GM18858 (cell line): Measurements from ENCODE around the gene AMD1.
"Not testable (repeated sequence)": the region's sequence is repeated elsewhere in the genome, so short reads cannot be mapped to it uniquely, and the experiment has no call there.

ENCODE experiments used
- ATAC-seq: cut with Tn5 transposase; IDR thresholded peaks from one replicate; pipeline ENCODE4 v1.9.1; 2021; ENCODE audit not compliant: unreplicated experiment

AMD1 gene

DNA sequence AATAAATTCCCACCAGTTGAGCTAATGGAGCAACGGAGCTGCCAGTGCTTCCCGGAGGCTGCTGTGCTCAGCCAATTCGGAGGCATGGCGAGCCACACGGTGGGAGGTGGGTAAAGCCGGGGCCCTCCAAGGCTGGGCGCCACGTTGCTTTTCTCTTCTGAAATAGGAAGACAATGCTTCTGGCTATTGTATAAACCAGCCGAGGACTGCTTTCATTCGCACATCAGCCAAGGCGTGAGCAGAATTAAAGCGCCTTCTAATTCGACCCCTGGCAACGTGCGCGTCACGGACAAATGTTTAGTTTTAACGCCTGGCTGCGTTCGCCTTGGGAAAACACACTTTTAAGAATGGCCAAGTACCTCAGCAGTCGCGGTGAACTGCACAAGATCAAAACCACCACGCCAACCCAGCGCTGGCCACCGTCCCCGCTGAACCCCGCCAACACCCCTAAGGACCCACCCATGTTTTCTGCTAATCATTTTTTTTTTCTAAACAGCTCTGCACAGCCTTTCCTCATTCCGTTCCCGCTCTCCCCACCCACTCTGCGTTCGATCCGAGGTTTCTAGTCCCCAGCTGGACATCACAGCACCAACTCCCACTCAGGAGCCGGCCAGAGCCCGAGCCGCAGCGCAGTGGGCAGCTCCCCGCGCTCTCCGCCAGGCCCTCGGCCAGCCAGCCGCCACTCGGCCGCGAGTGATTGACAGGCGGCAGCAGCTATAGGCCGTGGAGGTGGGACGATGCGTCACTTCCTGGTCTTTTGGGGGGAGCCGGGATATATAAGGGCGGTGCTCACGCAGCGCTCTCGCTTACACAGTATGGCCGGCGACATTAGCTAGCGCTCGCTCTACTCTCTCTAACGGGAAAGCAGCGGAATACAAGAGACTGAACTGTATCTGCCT, at the start of gene AMD1:
Gene AMD1, plus strand, starts transcription at position 805 of the 899 bp plus-strand sequence. CDS start 321 bp downstream, outside the sequence.
- peak; percentile 61 for ATAC-seq

DNA sequence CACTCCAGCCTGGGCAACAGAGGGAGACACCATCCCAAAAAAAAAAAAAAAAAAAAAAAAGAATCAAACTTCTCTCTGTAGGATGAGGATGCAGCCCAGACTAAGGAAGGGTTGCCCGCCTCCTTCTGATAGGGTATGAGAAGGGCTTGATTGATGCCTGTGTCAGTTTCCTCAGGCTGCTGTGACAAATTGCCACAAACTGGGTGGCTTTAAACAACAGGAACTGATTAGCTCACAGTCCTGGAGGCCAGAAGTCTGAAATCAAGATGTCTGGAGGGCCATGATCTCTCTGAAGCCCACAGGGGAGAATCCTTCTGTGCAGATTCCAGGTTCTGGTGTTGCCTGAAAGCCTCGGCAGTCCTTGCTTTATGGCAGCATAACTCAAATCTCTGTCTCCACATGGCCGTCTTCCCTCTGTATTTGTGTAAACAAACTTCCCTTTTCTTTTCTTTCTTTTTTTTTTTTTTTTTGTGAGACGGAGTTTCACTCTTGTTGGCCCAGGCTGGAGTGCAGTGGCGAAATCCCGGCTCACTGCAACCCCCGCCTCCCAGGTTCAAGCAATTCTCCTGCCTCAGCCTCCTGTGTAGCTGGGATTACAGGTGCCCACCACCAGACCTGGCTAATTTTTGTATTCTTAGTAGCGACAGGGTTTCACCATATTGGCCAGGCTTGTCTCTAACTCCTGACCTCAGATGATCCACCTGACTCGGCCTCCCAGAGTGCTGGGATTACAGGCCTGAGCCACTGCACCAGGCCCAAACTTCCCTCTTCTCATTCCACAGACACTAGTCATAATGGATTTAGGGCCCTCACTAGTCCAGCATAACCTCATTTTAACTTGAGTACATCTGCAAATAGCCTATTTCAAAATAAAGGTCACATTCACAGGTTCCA, 48.1 kb upstream of the AMD1 start:
- no peak for ATAC-seq

DNA sequence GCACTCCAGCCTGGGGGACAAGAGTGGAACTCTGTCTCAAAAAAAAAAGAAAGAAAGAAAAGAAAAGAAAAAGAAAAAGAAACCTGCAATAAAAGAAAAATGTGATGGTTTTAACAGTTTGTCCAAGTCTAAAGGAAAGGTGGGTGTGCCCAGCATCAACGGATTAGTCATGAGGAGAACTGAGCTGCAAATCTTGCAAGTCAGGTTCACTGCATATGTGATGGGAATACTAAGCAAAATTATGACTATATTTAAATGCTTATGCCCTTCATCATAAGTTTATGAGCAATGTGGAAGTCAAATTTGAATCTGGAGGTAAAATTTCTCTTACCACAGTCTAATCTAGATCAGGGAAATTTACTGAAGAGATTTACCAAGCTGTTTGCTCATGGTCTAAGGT, 46.2 kb upstream of the AMD1 start:
- ATAC-seq: no peak

DNA sequence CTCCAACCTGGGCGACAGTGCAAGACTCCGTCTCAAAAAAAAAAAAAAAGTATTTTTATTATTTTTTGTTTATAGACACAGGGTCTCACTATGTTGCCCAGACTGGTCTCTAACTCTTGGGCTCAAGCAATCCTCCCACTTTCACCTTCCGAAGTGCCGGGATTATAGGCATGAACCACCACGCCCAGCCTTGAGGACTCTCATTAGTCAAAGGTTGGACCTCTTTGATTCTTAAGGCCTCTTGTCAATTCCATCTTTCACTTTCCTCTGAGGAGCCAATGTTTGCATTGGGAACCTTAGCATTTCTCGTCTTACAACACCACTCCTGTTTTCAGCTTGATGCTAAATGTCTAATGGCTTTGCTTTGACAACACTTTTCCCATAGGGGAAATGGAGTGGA, 43.2 kb upstream of the AMD1 start:
- ATAC-seq: no peak

DNA sequence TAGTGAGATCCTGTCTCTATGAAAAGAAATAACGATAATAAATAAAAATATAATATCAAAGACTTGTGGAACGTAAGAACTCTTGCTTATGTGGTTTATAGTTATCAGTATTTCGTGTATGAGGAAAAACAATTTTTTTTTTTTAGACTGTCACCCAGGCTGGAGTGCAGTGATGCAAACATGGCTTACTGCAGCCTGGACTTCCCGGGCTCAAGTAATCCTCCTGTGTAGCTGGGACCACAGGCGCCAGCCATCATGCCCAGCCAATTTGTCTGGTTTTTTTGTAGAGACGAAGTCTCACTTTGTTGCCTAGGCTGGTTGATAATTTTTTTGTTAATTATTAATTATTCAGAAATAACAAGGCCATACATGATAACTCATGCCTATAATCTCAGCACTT, 40.8 kb upstream of the AMD1 start:
- ATAC-seq: no peak

DNA sequence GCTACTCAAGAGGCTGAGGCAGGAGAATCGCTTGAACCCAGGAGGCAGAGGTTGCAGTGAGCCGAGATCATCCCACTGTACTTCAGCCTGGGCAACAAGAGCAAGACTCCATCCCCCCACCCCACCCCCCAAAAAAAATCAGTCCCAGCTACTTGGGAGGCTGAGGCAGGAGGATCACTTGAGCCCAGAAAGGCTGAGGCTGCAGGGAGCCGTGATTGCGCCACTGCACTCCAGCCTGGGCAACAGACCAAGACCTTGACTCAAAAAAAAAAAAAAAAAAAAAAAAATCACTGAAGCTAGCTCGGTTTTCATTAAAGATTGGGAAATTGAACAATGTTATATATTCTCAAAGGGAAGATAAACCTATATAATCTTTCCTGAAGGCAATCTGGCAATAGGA, 38.8 kb upstream of the AMD1 start:
- not testable (repeated sequence) for ATAC-seq

DNA sequence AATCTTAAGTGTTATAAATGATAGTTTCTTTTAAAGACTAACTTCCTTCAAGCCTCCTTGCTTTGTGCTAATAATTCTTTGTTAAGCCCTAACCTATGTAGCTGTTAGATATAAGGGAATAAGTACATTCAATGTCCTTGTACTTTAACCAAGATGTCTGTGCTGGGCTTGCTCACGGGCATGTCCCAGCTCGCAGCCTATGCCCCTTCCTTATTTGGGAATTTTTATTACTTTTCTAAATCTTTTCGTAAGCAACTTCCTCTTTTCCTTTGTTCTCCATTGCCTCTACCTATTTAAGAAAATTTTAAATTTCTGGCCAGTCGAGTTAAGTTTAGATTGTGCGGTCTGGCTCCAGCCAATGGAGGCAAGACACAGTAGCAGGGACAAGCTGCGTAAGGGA, 33.3 kb upstream of the AMD1 start:
- ATAC-seq: no peak

DNA sequence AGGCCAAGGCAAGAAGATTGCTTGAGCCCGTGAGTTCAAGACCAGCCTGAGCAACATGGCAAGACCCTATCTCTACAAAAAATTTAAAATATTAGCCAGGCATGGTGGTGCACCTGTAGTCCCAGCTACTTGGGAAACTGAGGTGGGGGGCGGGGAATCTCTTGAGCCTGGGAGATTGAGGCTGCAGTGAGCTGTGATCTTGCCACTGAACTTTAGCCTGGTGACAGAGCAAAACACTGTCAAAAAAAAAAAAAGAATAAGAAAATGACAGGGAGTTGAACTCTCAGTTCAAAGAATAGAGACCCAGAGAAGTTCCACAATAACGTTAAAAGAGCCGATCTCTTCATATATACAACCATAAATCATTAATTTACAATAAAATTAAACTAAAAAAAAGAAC, 24.8 kb upstream of the AMD1 start:
- no peak for ATAC-seq

DNA sequence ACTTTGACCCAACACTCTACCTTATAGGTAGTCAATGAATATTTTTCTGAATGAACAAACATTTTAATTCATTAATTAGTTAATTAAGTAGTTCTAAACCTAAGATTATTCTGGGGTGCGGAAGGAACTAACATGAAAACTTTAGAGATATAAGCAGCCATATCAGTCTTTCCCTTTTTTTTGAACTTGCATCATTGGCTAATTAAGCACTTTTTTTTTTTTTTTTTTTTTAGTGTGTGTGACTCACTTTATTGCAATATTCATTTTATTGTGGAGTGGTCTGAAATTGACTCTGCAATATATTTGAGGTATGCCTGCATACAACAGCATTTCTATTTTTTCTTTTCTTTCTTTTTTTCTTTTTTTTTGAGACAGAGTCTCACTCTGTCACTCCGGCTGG, 21.8 kb upstream of the AMD1 start:
- ATAC-seq: no peak

DNA sequence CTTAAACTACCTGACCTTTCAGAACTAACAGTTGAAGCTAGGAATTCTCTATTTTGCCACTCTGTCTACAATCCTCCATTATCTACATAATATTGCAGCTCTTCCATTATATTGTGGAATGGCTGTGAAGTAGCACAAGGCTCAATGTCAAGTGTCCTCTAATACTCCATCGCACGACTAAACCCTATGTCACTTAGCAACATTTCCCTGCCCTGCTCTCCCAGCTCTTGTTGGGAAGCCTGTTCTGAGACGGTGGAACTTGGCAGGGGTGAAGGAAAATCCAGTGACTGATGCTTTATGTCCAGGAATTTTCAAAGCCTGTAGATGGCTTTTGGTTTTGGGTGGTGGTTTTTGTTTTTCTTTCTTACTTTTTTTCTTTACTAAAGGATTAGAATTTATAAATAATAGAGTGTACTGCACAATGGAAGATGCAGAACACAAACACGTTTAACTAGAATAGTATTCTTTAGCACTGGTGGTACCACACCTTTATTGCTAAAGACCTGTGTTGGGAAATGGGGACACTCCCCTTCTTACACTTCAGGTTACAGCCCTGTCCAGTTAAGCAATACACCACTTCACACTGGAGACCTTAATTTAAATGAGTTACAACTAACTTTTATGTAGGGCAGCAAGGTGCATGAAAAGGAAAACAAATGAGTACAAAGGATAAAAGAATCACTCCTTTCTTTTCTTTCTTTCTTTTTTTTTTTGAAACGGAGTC, 20.7 kb upstream of the AMD1 start:
- ATAC-seq: no peak

DNA sequence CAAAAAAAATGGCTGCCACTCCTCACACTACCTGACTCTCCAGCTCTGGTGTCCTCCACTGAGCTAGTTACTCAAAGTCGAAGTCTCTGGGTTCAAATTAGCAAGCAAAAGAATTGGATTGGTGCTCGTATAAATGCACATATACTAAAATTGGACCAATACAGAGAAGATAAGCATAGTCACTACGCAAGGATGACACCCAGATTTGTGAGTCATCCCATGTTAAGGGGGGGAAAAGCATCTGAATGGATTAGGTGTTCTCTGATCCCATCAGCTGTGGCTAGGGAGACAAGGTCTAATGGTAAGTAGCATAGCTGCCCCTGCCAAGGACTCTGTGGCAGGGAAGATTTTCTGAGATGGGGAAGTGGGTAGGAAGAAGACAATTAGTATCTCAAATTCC, 18.3 kb upstream of the AMD1 start:
- no peak for ATAC-seq

DNA sequence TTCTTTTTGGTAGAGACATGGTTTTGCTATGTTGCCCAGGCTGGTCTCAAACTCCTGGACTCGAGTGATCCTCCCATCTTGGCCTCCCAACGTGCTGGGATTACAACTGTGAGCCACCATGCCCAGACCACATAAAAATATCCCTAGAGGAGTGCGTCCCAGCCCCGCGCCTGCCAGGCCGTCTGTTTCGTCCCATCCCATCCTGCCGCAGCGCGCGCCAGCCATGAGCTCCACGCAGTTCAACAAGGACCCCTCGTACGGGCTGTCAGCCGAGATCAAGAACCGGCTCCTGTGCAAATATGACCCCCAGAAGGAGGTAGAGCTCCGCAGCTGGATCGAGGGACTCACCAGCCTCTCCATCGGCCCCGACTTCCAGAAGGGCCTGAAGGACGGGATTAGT, 16.6 kb upstream of the AMD1 start:
- ATAC-seq: no peak

DNA sequence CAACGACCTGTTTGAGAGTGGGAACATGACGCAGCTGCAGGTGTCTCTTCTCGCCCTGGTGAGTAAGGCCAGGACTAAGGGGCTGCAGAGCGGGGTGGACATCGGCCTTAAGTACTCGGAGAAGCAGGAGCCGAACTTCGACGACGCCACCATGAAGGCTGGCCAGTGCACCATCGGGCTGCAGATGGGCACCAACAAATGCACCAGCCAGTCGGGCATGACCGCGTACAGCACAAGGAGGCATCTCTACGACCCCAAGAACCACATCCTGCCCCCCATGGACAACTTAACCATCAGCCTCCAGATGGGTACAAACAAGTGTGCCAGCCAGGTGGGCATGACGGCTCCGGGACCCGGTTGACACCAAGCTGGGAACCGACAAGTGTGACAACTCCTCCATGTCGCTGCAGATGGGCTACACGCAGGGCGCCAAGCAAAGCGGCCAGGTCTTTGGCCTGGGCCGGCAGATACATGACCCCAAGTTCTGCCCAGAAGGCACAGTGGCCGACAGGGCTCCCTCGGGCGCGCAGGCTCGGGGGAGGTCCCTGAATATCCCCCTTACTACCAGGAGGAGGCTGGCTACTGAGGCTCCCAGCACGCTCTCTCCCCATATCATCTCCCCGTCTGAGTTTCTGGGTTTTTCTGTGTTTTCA, 15.9 kb upstream of the AMD1 start:
- no peak for ATAC-seq

DNA sequence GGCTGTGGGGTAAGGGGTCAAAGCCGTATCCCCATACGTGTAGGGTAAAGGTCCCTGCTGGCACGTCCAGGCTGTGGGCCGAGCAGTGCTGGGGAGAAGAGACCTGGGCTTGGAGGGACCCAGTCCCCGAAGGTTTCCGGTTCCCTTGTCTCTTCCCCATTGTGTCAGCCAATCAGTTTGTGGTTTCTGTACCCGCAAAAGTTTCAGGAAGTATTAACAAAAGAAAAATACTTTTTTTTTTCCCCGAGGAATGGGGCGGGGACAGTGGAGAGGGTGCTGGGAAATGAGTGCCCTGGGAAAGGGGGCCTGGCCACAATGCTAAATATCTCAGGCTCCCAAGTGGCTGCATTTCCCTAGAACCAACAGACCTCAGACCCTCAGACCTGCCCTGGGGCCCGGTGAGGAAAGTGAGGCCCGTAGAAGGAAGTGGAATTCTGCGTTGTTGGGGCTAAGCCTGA, 15.2 kb upstream of the AMD1 start:
- ATAC-seq: no peak

DNA sequence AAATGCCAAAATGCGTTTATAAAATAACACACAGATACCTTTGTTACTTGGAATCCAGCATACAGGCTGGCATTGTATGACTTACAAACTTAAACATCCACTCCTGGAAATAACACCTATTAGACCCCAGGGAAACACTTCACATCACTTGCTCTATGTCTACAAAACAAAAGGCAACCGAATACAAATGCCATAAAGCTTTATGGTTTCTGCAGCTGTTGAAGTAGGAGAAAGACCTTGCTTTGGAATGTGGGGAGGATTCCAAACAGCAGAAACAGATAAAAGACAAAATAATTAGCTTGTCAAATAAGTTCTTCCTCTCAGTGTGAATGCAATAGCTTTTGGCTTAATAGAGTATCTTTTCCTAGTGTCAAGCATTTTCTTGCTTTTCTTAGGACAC, 9.8 kb upstream of the AMD1 start:
- no peak for ATAC-seq

DNA sequence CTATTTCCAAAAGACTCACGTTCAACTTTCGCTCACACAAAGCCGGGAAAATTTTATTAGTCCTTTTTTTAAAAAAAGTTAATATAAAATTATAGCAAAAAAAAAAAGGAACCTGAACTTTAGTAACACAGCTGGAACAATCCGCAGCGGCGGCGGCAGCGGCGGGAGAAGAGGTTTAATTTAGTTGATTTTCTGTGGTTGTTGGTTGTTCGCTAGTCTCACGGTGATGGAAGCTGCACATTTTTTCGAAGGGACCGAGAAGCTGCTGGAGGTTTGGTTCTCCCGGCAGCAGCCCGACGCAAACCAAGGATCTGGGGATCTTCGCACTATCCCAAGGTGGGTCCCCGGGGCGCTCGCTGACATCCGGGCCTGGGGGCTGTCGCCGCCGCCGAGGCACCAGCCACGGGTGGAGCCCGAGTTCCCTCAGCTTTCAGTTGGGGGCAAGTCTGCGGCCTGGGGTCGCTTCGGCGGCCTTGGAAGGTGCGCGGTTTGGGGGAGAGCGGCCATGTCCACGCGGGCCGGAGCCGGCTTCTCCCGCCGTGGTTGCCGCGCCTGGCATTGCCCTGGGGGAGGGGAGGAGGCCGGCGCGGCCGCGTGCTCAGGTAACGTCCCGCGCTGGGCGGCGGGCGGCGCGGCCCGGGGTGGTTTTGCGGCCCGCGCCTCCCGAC, 429 bp downstream of the AMD1 start:
- peak; percentile 1 for ATAC-seq

DNA sequence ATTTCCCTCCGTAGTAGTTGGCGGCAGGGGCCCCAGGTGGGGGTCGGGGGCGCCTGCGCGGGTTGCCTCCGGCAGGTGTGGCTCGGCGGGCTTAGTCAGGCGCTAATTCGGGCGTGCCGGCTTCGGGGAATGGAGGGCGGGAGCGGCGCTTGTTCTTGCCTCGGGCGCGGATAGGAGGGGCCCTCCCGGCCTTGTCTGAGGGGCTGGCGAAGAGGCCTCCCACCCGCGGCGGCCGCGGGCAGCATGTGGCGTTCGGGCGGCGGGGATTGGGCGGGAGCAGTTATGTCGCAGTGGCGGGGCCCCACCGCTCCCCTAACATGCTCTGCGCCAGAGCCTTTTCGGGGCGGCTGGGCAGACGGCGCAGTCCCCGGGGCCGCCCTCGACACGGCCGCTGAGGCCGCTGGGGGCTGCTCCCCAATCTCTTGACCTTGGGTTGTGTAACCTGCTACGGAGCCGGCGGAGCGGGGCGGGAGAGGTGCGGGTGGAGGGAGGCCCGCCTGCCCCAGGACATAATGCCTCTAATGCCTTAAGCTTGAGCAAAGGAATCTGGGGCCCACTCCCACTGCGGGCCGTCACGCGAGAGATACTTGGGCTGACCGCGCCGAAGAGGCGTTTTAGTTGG, 1.1 kb downstream of the AMD1 start:
- ATAC-seq: no peak

DNA sequence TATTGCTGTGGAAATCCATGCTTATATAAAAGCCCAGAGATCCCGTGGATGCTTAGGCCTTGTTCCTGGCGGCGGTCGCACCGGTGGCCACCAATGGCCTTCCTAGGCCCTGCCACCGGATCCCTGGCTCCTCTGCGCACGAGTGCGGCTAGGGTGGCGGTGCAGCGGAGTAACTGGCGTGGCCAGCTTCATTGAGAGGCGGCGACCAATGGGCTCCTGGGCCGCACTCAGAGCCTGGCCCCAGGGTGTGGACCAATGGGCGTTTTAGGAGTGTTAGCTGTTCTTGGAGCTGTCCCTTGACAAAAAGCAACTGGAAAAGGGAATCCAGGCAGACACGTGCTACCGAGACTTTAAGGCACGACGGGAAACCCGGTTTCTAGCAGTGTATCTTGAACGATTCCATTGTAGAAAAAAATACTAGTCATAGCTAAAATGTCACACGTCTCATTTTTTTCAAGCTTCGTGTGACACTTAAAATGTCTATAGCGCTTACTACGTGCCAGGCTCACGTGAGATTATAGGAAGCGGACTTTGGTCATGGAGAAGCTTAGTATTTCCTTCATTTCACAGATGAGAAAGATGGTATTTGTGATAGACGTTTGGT, 1.7 kb downstream of the AMD1 start:
- no peak for ATAC-seq

DNA sequence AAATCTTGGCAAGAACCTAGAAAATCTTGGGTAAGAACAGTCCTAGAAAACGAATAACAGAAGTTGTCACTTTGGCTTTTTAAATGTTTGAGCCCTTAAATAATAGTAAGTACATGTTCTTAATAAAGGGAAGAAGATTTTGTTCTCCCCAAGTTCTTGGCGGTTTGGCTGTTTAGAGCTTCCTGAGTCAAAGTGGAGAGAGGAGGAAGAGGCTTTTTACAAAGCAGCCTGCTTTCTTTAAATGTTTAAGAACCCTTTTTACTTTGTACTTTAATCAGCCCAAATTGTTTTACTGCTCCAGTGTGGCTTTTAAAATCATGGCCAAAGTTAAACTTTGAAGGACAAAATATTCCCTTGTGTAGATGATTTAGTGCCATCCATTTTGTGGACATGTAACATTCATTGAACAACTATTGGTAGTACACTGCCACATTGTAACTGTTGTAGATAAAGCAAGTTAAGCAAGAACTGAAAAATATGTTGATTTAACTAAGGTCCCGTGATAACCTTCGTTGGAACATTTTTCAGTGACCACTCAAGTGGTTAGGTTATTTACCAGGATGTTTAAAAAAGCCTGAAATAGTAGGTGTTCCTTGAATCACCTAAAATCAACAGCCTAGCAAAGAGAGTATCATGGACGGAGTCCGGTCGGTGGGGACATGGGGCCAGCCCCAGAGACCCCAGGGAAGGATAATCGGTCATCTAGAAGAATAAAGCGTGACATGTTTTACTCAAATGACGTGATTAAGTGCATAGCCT, 2.4 kb downstream of the AMD1 start:
- ATAC-seq: no peak
